Left lung (tissue), 10 donors: ENCODE results near the gene CCN6. TPM values are rescaled to one million over a fixed set of nuclear protein-coding genes. Genes with fewer than 3 reads are reported as not detected.

Source experiments
- ATAC-seq: fragments of 200-7000 bp; cut with Tn5 transposase; one replicate; pipeline ENCODE4 v1.9.1; 2020; ENCODE audit warnings: moderate library complexity
- DNase-seq, 4 donors: peaks; one replicate each; pipeline ENCODE4 v3.0.0-alpha.2; 2013 to 2020
- H3K27ac ChIP-seq, 2 donors: fragments of 200-600 bp; sonication (generic) in 1 of 2; one replicate each; pipeline versions ENCODE4 v1.5.0 to v1.8.0; 2020 to 2021
- H3K27me3 ChIP-seq, 2 donors: fragments of 200-600 bp; sonication (generic) in 1 of 2; one replicate each; pipeline versions ENCODE4 v1.5.0 to v1.8.0; 2020 to 2021
- H3K36me3 ChIP-seq, 2 donors: fragments of 200-600 bp; sonication (generic) in 1 of 2; one replicate each; pipeline versions ENCODE4 v1.5.0 to v1.8.0; 2020 to 2021
- H3K4me1 ChIP-seq, 2 donors: fragments of 200-600 bp; one replicate each; pipeline ENCODE4 v1.8.0; 2021
- H3K4me3 ChIP-seq, 2 donors: fragments of 200-600 bp; sonication (generic) in 1 of 2; one replicate each; pipeline versions ENCODE4 v1.5.0 to v1.8.0; 2020 to 2021; ENCODE audit warnings: mild to moderate bottlenecking in 1 of 2
- H3K9me3 ChIP-seq, 2 donors: fragments of 200-600 bp; sonication (generic) in 1 of 2; one replicate each; pipeline versions ENCODE4 v1.5.0 to v1.8.0; 2020 to 2021
- intact Hi-C, 2 donors: fragments of 100-400 bp; cut with DNase I; formaldehyde crosslinking; loops; one replicate each; pipeline versions ENCODE4 v1.11.2 to v1.14.2; 2022
- polyA plus RNA-seq, 6 donors: library from polyadenylated mRNA; unstranded; fragments of 120-200 nt; gene quantifications; one replicate each; pipeline ENCODE4 v1.2.1, GENCODE V29; 2013; ENCODE audit not compliant: insufficient read length in 6 of 6
- total RNA-seq, 2 donors: library from RNA; stranded (reverse); fragmentation: NEBNext Ultra II Directional; extraction: Animal tissue kit (Norgen Biotek cat#: 25700); gene quantifications; one replicate each; pipeline ENCODE4 v1.2.1, GENCODE V29; 2021
- TF ChIP-seq, protein P1 (sequence below), 2 donors: fragments of 200-600 bp; sonication (generic) in 1 of 2; IDR thresholded peaks; one replicate each; pipeline versions ENCODE4 v1.5.0 to v1.8.0; 2021; ENCODE audit warnings: antibody characterized with exemption in 2 of 2
- donor health status: DM: no; HTN: yes; CAD: no.
- donor health status: DM: no; HTN: no; CAD: no.

Gene CCN6
- total and polyA plus RNA-seq, 8 donors, result 0.21 to 0.55 (median 0.37) TPM; not detected in 2

DNA sequence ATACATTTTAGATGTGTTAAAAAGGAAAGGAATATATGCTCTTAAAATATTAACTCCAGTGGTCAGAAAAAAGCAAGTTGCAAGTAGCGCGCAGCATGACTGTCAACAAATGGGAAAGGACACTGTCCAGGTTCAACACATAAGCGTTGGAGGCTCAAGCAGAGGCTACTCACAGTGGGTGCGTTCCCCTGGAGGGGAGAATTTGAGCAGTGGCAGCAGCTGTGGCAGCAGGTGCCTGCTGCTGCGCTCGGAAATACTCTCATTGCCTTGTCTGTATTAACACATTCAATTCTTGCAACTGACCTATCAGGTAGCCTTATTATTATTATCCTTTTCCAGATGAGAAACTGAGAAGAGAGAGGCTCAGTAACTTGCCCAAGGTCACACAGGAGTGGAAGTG lies 21.9 kb upstream of the CCN6 start:
- Histone ChIP-seq H3K27ac (no peak overlapping the region), H3K27me3 (no peaks in the 10 kb centered on the region), H3K4me3 (no peak overlapping the region), H3K4me1 (peaks cover 0 to 9% of the 10 kb centered on the region in 2 donors), H3K9me3 (no peaks in the 10 kb centered on the region), H3K36me3 (no peaks in the 10 kb centered on the region)
- intact Hi-C loops, result no loop called here
- ATAC-seq (no peak), DNase-seq (no peak)
- TF ChIP-seq, protein P1, sequence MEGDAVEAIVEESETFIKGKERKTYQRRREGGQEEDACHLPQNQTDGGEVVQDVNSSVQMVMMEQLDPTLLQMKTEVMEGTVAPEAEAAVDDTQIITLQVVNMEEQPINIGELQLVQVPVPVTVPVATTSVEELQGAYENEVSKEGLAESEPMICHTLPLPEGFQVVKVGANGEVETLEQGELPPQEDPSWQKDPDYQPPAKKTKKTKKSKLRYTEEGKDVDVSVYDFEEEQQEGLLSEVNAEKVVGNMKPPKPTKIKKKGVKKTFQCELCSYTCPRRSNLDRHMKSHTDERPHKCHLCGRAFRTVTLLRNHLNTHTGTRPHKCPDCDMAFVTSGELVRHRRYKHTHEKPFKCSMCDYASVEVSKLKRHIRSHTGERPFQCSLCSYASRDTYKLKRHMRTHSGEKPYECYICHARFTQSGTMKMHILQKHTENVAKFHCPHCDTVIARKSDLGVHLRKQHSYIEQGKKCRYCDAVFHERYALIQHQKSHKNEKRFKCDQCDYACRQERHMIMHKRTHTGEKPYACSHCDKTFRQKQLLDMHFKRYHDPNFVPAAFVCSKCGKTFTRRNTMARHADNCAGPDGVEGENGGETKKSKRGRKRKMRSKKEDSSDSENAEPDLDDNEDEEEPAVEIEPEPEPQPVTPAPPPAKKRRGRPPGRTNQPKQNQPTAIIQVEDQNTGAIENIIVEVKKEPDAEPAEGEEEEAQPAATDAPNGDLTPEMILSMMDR (IDR thresholded peaks at IDR 0.05), result no peak

- Histone ChIP-seq H3K27ac (no peak overlapping the region), H3K9me3 (no peaks in the 10 kb centered on the region), H3K4me3 (no peak overlapping the region), H3K27me3 (no peaks in the 10 kb centered on the region), H3K4me1 (peaks cover 0 to 9% of the 10 kb centered on the region in 2 donors), H3K36me3 (no peaks in the 10 kb centered on the region)
- DNase-seq (no peak), ATAC-seq (no peak)
- intact Hi-C loops, result no loop called here
- TF ChIP-seq, protein P1 (IDR thresholded peaks at IDR 0.05), result no peak
Measured at GRCh38 chr6:112032728-112033127, 21.2 kb upstream of the CCN6 start.

DNA sequence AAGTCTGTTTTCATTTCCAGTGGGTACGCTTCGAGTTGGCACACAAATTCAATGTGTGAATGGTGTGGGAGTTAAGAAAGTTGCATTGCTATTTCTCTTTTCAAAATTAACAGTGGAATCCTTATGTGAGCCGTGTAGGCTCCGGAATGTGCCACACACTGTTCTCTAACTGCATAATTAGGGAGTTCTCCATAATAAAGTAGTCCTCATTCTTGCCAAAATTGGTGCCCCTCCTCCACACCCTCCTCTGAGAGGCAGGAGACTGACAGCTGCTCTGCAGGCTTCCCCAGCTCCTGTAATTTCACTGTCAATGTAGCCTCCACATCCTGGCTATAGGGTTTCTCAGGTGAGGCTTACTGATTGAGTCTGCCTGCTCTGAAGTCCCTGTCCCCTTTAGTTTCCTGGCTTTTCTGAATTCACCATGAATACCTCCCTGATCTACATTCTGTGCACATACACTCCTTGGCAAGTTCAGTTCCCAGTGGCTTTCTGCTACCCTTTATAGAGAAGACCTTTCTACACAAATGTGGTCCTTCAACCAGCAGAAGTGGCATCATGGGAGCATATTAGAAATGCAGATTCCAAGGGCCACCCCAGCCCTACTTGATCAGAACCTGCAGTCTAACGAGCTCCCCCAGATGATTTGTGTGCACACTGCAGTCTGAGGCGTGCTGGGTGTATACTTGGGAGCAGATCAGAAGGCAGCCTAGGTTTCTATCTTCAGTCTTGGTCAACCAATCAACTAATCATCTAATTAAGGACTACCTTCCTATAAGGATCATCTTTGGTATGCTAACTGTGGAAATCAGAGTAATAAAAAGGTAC lies 19.9 kb upstream of the CCN6 start:
- H3K36me3 ChIP-seq, result no peaks in the 10 kb centered on the region
- no peak overlapping the region for H3K4me3 ChIP-seq
- peaks cover 0 to 14% of the 10 kb centered on the region in 2 donors for H3K4me1 ChIP-seq
- no peak overlapping the region for H3K27ac ChIP-seq
- H3K27me3 ChIP-seq, result no peaks in the 10 kb centered on the region
- no peaks in the 10 kb centered on the region for H3K9me3 ChIP-seq
- DNase-seq, result no peak
- TF ChIP-seq, protein P1 (IDR thresholded peaks at IDR 0.05), result no peak
- intact Hi-C loops, result no loop called here
- ATAC-seq, result no peak

DNA sequence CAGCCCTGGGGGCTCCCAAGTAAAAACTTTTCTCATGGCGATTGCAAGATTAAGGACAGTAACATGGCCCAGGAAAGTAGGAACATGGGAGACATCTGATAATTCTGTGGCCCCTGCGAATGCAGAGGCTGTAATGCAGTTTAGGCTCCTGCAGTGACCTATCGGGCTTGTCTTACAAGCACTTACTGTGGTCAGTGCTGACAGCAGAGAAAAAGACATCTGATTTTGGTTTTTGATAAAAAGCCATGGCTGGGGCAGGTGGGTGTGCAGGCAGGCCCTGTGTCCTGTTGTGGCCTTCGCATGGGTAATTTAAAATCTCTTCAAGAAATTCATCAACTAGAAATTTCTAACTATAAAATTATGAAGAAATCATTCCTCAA lies 19.3 kb upstream of the CCN6 start:
- ATAC-seq (no peak), DNase-seq (no peak)
- H3K27me3 ChIP-seq, result no peaks in the 10 kb centered on the region
- intact Hi-C loops, result no loop called here
- TF ChIP-seq, protein P1 (IDR thresholded peaks at IDR 0.05), result no peak
- H3K9me3 ChIP-seq, result no peaks in the 10 kb centered on the region
- no peak overlapping the region for H3K4me3 ChIP-seq
- peaks cover 0 to 14% of the 10 kb centered on the region in 2 donors for H3K4me1 ChIP-seq
- H3K27ac ChIP-seq, result no peak overlapping the region
- no peaks in the 10 kb centered on the region for H3K36me3 ChIP-seq

- no peaks in the 10 kb centered on the region for H3K36me3 ChIP-seq
- no peak overlapping the region for H3K27ac ChIP-seq
- ATAC-seq, result no peak
- H3K27me3 ChIP-seq, result no peaks in the 10 kb centered on the region
- DNase-seq, result no peak
- no peaks in the 10 kb centered on the region for H3K9me3 ChIP-seq
- H3K4me3 ChIP-seq, result no peak overlapping the region
- intact Hi-C loops, result no loop called here
- TF ChIP-seq, protein P1 (IDR thresholded peaks at IDR 0.05), result no peak
- H3K4me1 ChIP-seq, result peaks cover 0 to 12% of the 10 kb centered on the region in 2 donors
Measured at GRCh38 chr6:112036088-112036637, 17.7 kb upstream of the CCN6 start.
